Posterior vena cava (tissue), 2 donors: ENCODE data around the gene KANTR. TPM values are rescaled to one million over a fixed set of nuclear protein-coding genes. Genes with fewer than 3 reads are reported as not detected.

Source experiments
- DNase-seq: peaks from one replicate; pipeline ENCODE4 v3.0.0-alpha.2; 2020; ENCODE audit warnings: low spot score
- intact Hi-C, 2 donors: fragments of 100-400 bp; cut with DNase I; formaldehyde crosslinking; loops; one replicate each; pipeline versions ENCODE4 v1.14.1 to v1.14.2; 2022 to 2023
- total RNA-seq, 2 donors: library from RNA; stranded (reverse); fragmentation: NEBNext Ultra II Directional; extraction: Animal tissue kit (Norgen Biotek cat#: 25700); gene quantifications; one replicate each; pipeline ENCODE4 v1.2.1, GENCODE V29; 2021
- donor health status: DM: yes; HTN: yes; CAD: no.
- donor health status: DM: yes; HTN: yes; CAD: no.

KANTR gene
- total RNA-seq, 2 donors from 2014 or later, result 10.2 to 10.5 TPM

DNA sequence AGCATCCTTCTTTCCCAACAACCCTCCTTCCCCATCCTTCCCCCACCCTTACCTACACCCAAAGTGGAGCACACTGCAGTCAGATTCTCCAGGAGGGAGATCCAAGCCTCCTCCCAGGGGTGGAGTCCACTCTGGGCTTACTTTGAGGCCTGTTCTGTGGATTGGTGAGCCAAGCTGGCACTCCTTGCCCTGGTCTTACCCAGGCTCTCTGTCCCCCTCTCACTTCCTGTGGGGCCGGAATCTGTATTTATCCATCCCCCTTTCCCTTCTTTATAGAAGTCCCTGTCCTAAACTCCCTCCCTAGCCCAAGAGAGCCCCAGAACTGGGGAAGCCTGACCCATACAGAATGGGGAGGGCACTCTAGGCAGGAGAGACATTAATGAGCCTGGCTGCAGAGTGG lies 15.0 kb upstream of the KANTR start:
- DNase-seq, result no peak
- intact Hi-C loops, result no loop called here

GRCh38 chrX:53080628-53081580 lies 13.0 kb upstream of the KANTR start:
- intact Hi-C loops, result no loop called here
- no peak for DNase-seq

DNA sequence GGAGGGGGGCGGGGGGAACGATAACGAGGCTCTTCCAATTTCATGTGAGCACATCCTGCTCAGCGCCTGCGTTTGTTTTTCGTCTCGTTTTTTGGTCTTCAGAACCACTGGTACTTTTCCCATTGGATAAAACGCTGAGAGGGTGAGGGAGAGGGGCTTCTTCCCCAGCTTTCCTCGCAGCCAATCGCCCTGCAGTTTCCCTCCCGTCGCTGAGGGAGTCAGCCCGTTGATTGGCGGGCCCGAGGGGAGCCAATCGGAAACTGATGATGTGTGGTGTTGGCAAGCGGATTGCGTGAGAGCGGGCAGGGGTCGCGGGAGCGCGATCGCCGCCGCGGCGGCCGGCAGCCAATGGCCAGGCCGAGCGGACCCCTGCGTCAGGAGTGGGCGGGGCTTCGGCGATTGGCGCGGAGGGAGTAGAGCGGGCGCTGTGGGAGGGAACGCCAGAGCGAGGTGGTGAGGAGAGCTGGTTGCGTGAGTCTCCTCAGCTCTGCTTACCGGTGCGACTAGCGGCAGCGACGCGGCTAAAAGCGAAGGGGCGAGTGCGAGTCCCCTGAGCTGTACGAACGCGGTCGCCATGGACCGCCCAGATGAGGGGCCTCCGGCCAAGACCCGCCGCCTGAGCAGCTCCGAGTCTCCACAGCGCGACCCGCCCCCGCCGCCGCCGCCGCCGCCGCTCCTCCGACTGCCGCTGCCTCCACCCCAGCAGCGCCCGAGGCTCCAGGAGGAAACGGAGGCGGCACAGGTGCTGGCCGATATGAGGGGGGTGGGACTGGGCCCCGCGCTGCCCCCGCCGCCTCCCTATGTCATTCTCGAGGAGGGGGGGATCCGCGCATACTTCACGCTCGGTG lies 11.8 kb upstream of the KANTR start, which contains the start of gene TSPYL2:
TSS of gene TSPYL2 (plus strand) at position 443 of the 848 bp plus-strand sequence. CDS start at position 575, 132 bp downstream.
- DNase-seq, result peak; percentile 98
- intact Hi-C loops, result no loop called here

DNA sequence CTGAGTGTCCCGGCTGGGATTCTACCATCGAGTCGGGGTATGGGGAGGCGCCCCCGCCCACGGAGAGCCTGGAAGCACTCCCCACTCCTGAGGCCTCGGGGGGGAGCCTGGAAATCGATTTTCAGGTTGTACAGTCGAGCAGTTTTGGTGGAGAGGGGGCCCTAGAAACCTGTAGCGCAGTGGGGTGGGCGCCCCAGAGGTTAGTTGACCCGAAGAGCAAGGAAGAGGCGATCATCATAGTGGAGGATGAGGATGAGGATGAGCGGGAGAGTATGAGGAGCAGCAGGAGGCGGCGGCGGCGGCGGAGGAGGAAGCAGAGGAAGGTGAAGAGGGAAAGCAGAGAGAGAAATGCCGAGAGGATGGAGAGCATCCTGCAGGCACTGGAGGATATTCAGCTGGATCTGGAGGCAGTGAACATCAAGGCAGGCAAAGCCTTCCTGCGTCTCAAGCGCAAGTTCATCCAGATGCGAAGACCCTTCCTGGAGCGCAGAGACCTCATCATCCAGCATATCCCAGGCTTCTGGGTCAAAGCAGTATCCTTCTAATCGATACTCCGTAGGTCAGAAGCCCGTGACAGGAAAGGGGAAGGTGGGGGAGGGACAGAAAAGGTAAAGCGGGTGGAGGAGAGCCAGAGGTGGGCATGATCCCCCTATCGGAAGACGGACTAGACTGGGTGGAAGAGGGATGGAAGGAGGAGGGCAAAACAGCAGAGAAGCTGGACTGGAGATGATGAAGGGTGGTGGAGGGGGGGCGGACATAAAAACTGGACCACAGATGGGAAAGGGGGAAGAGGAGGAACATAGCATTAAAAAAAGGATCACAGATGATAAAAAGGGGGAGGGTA lies 10.9 kb upstream of the KANTR start:
- DNase-seq, result no peak
- intact Hi-C loops, result no loop called here

DNA sequence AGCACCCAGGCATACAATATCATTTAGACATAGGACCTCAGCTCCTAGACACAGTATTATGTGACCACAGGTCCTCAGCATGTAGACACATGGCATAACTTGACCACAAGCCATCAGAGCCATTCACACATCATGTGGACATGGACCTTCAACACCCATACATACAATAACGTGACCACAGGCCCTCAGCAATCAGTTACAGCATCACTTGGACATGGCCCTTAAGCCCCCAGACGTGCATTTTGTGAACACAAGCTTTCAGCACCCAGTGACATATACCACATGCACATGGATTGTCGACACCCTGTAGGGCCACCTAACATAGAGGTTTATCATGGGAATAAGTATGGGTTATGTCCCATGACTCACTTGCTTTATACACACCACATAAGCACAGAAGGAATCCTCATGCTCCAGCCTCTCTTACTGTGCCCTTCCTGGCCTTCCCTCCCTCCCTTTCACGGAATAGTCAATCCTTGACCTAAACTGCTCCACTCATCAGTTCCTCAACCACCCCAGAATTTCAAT lies 9.8 kb upstream of the KANTR start:
- intact Hi-C loops, result no loop called here

GRCh38 chrX:53084863-53085262 lies 9.1 kb upstream of the KANTR start:
- intact Hi-C loops, result no loop called here
- DNase-seq, result no peak

More for the DNA sequence above, 9.8 kb upstream of the KANTR start:
- no peak for DNase-seq

DNA sequence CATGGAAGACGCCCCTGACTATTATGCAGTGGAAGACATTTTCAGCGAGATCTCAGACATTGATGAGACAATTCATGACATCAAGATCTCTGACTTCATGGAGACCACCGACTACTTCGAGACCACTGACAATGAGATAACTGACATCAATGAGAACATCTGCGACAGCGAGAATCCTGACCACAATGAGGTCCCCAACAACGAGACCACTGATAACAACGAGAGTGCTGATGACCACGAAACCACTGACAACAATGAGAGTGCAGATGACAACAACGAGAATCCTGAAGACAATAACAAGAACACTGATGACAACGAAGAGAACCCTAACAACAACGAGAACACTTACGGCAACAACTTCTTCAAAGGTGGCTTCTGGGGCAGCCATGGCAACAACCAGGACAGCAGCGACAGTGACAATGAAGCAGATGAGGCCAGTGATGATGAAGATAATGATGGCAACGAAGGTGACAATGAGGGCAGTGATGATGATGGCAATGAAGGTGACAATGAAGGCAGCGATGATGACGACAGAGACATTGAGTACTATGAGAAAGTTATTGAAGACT lies 8.2 kb upstream of the KANTR start:
- intact Hi-C loops, result no loop called here
- no peak for DNase-seq

DNA sequence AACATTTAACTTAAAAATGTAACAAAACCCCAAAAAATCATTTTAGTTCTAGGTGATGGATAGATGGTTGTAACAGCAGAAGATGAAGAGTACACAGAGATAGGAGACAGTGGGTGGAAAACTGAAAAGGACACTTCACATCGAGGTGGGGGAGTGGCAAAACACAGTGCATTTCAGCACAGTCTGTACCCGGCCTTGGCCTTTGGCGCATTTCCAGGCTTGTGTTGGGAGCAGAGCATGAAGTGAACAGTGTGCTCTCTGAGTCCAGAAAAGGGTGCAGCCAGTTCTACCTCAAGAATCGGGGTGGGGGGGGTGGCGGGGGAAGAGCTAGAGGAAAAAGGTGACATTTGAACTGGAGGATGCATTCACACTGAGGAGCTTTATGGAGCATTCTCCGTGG lies 7.5 kb upstream of the KANTR start:
- DNase-seq, result no peak
- intact Hi-C loops, result no loop called here

DNA sequence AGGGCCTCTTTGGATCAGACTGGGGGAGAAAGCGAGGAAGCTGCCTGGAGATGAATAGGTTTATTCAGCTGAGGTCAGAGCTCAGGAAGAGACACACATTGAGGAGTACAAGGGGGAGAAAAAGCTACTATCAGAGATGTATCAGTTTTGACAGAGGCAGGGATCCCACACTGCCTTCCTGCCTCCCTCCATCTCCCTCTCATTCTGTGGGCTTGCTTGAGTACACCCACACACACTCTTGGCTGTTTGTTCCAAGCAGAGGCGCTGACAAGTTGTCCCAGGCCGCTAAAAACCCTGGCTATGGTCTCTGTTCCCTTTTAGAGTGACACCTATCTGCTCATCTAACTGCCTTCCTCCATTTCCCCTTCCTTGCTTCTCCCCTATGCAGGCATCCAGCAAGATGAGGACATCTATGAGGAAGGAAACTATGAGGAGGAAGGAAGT lies 6.5 kb upstream of the KANTR start:
- intact Hi-C loops, result no loop called here

GRCh38 chrX:53088136-53088974 lies 5.6 kb upstream of the KANTR start:
- DNase-seq, result peak; percentile 93
- intact Hi-C loops, result no loop called here

More for the DNA sequence above, 6.5 kb upstream of the KANTR start:
- no peak for DNase-seq

- intact Hi-C loops, result no loop called here
- no peak for DNase-seq
Observed at GRCh38 chrX:53089224-53089842, 4.6 kb upstream of the KANTR start.

GRCh38 chrX:53089925-53090324 lies 4.0 kb upstream of the KANTR start:
- no peak for DNase-seq
- intact Hi-C loops, result no loop called here

GRCh38 chrX:53091354-53091753 lies 2.6 kb upstream of the KANTR start:
- intact Hi-C loops, result no loop called here
- no peak for DNase-seq

DNA sequence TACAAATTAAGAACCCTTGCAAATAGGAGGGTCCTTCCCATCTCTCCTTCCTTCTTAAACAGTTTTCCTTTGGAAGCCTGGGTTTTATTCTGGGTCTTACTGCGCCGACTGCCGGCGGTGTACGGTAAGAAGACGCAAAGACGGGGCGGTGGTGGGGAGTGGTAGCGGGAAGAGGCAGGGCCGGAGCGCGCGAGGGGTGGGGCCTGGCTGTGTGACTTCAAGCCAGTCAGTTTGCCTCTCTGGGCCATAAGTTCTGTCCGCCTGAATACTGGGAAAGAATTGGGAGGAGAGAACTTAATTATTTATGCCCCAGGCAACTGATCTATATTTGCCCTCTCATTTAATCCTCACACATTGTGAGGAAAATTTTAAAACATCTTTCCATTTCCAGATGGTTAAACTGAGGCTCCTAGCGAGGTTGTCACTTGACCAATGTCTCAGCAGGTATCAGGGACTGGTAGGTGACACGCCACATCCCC lies 726 bp upstream of the KANTR start:
- peak; percentile 94 for DNase-seq
- intact Hi-C loops, result no loop called here

GRCh38 chrX:53094582-53094905 lies 602 bp downstream of the KANTR start:
- intact Hi-C loops, result no loop called here
- no peak for DNase-seq

DNA sequence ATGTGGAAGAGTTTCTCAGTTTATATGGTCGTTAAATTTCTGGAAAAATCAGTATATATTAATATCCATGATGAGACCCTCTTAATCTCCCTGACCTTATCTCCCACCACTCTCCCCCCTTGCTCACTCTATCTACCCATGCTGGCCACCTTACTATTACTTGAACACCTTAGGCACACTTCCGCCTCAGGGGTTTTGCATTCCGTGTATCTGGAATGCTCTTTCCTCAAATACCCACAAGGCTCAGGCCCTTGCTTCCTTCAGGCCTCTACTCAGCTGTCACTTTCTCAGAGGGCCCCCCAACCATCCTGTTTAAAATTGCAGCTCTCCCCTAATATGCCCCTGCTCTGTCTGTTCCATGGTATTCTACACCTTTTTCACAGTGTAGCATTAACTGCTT lies 1.9 kb downstream of the KANTR start:
- DNase-seq, result no peak
- intact Hi-C loops, result loop anchor here in 1 of 2 donors (5.0 kb wide), 1 partner anchor 1927 kb away; no protein-coding TSS in a partner anchor

DNA sequence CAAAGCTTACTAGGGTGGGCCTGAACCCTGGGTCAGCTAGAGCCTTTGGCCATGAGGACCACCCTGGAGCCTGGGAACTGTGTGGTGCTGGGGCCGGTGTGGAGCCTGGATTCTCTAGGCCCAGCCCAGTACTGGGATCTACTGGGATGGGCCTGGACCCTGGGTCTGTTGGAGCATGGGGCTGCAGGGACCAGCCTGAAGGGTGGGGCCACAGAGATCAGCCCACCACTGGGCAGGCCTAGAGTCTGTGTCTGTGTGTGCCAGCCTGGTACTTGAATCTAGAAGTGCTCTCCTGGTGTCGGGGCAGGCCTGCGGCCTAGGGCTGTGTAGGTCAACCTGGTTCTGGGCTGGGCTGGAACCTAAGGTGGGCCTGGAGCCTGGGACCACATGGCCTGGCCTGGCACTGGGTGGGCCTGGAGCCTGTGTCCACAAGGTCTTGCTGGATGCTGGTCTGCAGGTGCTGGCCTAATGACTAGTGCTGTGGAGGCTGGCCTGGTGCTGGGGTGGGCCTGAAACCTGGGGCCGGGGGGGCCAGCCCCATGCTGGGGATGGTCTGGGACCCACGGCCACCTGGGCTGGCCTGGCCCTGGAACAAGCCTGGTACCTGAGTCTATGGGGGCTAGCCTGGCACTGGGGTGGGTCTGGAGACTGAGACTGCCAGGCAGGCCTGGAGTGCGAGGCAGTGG lies 21.1 kb downstream of the KANTR start:
- intact Hi-C loops, result no loop called here
- DNase-seq, result no peak
